Measurements from ENCODE around the gene NRP1.

The NRP1 gene

DNA sequence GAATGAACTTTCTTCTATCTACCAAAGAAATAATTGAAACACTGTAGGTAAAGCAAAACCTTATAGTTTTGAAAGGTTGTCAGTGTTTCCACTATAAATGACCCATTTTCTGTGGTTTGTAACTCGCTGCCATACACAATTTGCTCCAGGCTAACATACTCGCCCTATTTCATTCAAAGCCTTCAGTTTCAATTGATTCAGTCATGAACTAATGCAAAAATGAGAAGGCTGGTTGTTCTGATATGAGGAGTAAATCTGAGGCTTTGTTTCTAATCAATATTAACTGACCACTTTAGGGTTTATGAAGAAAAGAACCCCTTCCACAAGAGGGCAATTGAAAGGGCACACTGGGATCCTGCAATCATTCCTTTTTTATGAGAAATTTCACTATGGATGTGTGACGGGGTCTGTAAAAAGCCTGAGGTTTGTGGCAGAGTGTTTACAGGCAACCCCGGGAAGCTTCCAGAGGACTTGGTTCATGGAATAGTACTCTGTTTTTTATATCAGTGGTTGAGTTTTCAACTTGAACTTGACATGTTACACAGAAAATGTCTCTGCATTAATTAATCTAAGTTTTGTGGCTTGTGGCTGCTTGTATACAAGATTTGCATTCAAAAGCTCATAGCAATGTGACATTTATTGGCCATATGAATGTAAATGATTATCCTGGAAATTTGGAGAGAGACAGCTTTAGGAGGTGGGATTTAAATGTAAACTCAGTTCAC is 133.2 kb downstream of the NRP1 start:
- DNase-seq, result no peak

DNA sequence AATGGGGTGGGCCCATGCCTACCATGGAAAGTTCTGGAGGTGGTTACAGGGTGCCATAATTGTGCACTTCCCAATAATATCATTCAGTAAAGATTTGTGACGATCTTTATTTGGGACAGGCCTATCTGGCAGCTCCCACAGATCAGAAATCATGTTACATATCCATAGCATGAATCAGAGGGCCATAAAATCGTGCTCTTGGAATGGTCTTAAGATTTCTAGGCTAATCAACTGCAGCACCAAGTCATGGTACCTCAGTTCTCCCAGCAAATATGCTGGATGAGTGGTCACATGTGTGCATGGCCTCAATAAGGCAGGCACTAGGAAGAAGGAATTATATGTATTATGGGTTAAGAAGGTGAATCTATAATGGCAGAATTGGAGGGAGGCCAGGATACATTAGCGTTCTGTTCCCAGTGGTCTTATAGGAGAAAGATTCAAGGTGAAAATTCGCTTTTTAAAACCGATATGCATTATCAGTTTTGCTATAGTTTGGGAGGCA is 134.7 kb downstream of the NRP1 start:
- DNase-seq, result no peak

DNA sequence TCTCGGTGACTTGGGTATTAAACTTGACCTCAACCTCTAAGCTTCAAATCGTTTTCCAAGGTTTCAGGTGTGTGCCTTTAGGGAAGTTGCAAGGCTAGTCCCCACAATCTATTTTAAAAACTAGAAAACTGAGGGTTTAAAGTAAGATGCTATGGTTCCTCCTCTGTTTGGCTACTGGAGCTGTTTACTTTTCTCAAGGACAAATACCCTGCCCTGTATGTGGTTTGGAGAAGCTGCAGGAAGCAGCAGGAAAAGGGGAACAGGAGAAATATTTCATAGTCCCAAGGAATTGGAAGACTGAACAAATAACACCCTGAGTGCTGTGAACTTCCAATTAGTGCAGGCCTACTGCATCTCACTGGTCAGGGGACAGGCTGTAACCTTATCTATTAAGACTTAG is 135.9 kb downstream of the NRP1 start:
- no peak for DNase-seq

DNA sequence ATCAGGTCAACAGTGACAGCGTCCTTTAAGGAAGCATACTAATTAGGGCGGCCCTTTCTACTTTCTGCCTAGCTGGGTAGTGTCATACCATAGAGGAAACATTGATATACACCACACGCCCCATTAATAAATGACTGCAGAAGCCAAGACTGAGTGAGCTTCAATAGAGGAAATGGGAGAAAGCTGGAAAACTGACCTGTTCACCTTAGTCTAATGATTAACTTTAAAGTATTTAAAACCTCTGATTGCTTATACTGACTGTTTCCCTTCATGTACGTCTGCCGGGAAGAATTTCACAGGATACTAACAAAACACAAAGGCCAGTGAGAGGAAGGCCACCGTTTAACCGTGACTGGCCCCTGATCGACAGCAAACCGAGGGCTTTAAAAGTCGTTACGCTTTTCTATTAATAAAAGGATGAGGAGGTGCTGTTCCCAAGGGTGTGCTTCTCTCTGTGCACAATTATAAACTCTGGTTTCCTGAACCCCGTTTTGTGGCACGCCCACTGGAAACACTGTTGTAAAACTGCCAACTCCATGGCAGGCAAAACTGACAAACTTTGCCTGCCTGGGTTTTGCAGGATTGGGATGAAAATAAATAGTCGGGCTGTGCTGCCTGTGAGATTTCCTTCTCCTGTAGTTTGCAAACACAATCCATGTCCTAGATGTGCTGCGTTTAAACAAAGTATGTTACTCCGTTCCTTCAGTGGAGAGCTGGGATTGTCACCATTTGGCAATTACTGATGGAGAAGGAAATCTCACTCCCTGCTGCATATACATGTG is 137.6 kb downstream of the NRP1 start:
- no peak for DNase-seq

DNA sequence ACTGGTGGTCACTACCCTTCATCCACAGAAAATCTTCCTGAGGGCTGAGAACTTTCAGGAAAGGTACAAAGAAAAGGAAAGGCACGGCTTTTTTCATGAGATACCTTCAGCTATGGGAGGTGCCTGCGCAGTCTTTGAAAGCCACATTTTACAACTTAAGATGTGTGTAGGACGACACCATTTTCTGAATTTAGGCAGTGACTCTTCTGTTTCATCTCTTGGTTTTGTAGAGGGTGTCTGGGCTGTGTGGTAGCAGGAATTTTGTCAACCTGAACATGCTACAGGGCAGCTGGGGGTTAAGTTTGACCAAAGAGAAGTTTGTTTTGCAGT is 138.1 kb downstream of the NRP1 start:
- no peak for DNase-seq

DNA sequence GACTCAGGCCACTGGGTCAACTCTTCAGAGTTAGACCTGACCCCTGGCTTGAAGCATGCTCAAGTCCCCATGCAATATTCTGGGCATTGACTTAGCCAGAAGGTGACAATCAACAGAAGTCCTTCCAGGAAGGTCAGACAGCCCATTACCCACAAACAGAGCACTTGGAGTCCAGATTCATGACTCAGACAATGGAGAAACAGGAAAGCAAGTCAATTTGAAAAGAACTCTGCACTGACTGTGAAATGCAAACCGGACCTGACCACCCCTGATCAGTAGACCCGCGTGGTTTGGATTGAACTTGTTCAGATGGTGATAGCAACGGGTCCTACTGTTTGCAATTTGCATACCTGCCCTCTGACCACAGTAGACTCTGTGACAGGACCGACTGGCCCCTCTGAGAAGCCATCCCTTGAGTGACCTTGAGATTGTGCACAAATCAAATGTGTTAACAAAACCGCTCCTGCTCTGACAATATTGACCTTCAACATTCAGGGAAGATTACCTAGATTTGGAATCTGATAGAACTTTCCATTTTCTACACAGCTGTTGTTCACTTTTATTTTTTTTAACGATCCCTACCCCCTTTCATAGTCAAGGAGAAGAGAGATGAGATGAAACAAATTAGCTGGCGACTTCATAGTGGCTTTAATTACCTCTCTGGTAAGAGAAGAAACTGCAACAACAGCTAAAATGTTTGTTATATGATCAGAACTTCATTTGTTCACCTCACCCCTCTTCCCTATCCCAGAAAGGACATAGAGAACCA is 138.7 kb downstream of the NRP1 start:
- no peak for DNase-seq

DNA sequence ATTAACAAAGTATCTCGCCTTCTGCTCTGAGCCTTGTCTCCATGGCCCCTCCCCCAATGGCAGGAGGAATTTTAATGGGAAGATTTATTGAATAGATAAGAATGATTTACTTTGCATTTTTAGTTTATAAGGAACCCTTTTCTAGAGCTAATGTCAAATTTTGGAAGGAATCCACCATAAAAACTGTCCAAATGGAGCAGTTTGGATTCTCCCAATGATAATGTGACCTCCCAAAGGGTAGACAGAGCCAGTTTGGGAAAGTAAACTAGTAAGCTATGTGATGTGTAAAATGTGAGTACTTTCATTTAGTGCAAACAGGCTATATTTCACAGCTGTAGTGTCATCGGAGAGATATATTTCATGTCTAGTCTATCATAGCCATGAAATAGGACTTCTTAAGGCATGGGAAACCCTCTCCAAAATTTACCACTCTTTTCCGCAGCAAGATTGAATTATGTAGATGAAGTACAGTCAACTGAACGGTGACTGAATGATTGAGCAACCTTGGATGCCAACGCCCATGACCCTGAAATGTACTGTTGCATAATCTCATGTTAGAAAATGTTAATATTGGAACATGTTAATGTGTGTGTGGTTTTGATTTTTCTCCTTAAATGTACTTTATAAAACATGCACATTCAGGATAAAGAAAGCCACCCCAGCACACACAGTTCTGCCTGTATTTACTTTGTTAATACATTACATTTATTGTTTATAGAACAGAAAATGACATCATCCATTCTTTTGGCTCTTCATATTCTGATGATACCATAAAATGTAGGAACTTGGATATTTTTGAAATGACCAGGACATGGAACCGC is 140.6 kb downstream of the NRP1 start:
- DNase-seq, result no peak

DNA sequence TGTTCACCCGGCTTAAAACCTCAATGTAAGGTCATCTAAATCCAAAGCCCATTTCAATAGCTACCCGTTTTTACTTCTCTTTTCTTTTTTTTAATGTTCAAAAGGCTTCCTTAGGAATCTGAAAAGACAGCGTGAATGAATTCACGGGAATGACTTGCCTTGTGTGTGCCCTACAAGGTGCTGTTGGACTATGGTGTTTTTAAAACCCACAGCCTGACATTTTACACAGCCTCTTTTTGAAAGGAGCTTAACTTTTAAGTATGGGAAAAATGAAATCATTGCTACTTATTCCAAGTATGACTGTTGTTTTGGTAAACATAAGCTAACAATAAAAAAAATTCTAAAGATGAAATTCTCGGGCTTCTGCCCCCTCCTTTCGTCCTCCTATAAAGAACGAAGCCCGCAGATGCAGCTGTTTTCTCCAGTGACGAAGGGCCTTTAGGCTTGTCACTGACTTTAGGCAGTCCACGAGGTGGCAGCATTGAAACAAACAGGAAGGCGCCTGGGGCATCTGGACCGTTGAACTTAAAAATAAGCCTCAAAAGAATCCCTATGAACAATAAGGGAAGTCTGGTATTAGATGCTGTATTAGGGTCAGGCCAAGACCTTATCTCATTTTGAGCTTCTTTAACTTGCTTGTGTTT is 141.3 kb downstream of the NRP1 start:
- DNase-seq, result peak; percentile 73

DNA sequence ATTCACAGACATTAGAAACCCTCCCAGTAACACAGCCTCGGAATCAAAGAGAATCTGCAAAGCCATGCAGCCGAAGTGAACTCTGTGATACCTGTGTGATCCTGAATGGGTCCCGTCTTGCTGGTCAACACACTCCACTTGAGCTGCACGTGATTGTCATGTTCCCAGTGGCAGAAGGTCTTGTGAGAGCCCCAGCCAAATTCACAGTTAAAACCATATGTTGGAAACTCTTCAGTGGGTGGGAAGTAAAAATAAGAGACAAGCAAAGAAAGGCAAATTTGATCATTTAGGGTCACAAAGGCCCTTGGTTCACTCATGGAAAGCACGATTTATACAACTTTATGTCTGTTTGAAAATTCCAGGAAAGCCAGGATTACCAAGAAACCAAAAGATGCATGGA is 142.3 kb downstream of the NRP1 start:
- DNase-seq, result no peak

DNA sequence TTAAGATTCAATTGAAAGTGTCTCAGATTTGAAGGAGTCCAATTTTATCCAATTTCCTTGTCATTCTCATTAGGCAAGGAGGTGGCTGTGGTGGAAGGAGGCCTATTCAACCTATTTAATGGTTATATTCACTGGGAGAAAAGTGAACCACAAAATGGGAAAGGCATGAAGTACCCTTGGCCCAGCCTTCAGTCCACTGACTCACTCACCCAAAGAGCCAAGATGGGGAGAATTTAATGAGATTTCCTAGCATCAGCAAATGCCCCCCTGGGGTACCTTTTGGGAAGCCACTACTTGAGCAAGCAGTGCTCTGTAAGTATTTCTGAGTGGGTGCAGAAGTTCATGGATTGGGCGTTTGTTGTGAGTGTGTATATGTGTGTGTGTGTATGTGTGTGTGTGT is 144.1 kb downstream of the NRP1 start:
- DNase-seq, result no peak

DNA sequence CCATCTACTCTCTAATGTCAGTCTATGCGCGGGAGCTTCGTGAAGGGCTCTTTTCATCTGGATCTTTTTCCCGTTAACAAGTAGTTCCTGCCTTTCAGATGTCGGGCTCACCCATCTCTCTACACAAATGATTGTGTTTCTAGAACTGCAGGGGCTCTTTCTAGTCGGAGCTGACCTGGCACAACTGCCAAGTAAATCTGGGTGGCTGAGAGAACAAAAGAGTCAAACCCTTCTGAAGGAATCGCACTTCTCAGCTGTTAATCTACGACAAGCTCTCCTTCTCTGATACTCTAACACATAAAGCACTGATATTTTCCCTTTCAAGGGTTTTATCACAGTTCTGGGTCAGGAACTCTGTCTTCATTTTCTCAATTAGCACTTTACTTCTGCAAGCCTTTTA is 144.7 kb downstream of the NRP1 start:
- no peak for DNase-seq

DNA sequence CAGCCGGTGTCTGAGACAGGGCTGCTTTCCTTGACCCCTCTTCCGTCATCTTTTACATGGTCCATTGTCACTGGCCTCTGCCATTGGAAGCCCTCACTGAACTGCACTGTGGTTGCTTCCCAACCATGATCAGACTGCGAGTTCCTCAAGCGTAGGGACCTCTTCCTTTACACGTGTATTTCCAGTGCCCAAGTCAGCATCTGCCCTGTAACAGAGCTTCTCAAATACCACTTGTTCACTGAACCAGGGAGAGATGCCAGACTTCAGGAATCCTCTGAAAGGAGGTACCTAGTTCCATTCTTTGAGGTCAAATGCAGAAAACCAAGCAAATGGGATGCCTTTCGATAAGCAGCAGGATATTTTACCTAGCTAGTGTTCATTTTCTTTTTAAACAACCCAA is 145.1 kb downstream of the NRP1 start:
- no peak for DNase-seq

DNA sequence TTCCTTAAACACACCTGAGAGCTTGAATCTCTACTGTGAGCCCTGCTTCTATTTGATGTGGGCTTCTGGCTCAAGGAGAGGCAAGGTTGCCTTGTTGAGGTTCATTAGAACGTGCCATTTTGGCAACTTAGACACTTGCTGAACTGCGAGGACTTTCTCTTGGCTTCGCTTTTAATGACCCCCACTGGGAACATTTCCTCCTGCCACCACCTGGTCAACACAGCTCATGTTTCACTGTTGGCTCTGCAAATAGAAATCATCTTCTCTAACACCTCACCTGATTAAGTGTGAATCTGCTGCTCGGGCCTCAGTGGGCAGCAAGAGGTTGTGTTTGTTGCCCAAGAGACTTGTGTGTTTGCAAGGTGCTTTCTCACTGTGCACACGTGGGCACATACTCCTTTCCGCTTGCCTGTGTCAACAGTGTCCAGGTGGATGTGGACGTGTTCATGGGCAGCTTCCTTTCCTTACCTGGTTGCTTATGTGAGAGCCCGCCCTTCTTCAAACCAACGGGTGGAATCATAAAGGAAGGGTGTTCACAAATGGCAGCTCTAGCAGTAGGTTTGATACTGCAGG is 147.0 kb downstream of the NRP1 start:
- no peak for DNase-seq

DNA sequence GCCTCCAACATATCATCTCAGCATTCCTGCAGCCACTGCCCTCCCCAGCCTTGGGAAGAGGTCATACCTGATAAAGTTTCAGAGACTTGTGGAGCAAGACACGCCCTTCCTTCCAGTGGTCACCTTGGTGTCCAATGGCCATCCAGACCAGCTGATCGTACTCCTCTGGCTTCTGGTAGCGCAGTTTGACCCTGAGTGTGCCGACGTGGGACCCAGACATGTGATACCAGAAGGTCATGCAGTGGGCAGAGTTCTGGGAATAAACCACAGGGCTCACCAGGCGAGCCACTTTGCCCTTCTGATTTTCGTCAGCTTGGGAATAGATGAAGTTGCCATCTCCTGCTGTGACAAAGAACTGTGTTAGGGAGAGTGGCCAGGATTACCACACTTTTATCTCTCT is 148.3 kb downstream of the NRP1 start:
- no peak for DNase-seq

DNA sequence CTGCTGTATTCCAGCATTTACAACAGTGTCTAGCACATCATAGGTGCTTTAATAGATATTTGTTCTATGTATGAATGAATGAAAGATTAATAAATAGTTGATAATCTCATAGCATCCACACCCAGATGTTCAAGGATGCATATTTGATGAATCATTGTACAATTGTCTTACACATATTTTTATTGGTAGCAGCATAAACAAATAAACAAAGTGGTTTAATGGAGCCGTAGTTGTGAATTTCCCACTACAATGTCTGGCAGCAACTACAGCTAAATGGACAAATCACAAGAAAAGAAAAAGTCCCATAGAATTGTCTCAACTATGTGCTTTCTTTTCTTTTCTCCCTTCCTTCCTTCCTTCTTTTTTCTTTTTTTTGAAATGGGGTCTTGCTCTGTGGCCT is 150.8 kb downstream of the NRP1 start:
- DNase-seq, result no peak

DNA sequence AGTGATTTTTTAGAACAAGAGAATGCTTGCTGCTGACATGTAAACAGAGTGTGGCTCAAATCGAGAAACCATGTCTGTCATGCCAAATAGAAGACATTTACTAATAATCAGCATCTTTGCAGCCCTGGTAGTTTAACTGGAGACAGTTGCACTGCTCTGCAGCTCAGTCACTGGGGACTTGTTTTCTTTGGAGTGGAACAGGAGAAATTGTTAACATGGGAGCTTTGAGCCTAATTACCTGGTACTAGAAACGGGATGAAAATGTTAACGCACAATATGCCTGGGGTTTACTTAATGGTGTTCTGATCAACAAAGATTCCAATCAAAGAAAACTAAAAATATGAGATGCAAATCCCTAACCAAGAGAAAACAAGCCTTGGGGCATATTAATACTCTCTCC is 153.5 kb downstream of the NRP1 start:
- no peak for DNase-seq

DNA sequence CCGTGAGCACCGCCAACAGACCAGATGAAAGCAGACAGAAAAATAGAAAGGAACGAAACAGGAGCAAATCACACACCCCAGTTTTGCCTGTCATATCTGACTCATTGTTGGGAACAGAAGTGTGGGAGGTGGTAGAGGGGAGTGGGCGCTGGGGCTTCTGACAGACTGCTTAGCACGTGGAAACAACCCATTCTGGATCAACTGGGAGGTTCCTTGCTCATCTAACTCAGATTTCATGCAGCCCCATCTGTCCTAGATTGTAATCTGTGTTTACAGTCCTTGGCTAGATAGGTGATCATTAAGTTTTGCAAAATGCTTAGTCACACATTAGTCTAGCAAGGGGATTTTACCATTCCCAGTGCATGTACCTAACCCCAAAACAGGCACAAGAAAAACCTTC is 154.1 kb downstream of the NRP1 start:
- DNase-seq, result peak; percentile 17

DNA sequence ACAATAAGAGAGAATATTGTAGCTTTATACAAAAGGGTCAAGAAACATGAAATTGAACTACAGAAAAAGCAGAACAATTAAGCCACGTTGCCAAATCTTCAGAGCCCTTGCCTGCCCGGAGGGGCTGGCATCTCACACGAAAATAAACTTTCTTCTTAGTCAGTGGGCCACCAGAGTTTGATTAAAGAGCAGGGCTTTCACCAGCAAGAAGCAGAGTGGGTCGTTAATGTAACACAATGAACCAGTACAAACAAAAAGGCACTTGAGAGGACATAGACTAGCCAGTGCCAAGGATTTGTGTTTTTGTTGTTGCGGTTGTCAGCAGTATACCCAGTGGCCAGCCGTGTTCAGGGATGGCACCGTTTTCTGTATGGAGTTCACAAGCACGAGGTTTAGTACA is 155.4 kb downstream of the NRP1 start:
- no peak for DNase-seq

DNA sequence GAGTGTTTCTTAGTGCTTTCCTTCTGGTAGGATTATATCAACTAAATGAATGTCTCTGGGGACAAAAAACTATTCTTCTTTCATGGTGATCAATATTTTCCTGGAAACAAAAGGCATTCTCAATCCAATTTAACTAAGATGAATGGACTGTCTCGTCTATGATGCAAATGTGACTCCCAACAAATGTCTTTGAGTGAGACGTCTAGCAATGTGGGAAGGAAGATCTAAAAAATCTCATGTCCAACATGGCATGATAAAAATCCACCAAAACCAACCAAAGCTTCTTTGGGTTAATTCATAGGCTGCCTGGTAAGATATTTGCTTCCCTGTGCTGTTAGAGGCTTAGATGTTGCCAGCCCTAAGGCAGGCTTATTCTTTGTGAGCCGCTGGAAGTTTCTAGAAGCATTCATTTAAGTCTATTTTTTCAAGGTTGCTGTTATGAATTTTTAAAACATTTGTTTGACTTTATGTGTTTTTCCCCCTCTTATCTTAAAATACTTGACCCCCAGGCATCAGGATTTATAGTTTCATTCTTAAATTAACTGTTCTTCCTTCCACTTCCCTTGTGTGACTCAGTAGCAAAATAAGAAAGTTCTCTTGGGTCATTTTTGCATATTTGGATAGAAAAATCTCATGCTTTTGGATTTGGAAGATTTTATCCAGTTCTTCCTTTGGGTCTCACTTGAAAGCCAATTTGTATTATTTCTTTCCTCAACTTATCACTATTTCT is 156.3 kb downstream of the NRP1 start:
- no peak for DNase-seq

DNA sequence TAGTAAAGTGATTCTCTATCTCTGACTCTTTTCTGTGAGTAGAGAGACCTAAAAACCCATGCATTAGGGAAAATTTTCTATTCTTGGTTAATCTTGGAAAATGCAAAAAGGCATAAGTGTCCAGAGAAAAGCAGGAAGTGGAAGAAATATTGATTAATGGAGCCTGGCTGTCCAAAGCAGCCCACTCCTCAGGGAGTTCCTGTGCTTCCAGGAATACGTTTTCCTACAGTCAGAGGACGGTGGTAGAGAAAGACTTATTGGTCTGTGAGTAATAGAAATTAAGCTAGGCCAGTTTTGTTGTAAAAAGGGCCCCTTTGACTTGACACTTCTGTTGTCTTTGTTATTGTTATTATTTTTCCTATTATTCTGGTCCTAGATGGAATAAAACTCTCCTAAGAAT is 157.8 kb downstream of the NRP1 start:
- no peak for DNase-seq

DNA sequence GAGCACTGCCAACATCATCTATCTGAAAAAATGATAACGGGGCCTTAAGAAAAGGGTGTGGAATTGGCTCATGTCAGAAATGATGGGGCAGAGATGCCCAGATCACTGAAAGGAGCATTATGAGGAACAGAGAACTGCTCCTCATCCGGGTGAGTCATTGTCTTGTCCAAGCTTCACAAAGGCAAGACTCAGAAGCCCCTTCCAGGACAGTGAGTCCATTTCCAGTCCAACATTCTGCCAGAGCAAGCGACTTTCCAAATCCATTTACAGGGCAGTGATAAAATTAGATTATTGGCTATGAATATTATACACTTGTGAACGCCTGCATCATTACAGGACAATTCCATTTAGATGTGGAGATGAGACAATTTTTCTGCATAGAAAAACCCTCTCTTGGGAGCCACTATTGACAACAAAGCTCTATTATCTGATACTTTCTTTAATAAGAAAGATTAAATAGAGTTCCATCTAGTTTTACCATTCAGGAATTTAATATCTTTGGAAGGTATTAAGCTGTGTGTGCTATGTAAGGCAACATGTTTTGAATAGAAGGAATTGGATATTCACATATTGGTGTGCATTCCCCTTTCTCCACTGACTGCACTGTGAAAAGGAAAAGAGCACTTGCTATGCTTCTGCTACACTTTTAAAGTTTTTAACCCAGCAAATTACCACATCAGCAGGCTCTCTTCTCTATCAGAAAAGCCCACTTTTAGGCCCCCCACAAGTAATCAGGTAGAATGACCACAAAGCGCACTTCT is 159.6 kb downstream of the NRP1 start:
- DNase-seq, result no peak
